Activated B cell treated with CpG ODN at 0.5 μM for 24 hours (primary cell): ENCODE results near the gene HSF2. TPM values are rescaled to one million over a fixed set of nuclear protein-coding genes. Genes with fewer than 3 reads are reported as not detected.

ENCODE experiments used
- ATAC-seq: fragments of 200-7000 bp; cut with Tn5 transposase; one replicate; pipeline ENCODE4 v1.10.0; 2021; ENCODE audit warnings: low read depth, mild to moderate bottlenecking, moderate library complexity
- CTCF ChIA-PET: fragments of 350-600 bp; sonication (Branson Sonifier 250); formaldehyde crosslinking; loops from one replicate; lab custom pipeline; 2021; ENCODE audit warnings: antibody characterized with exemption; lab: Charles Lee
- POLR2A ChIA-PET: fragments of 350-600 bp; sonication (Branson Sonifier 250); formaldehyde crosslinking; loops from one replicate; lab custom pipeline; 2021; ENCODE audit warnings: antibody characterized with exemption; lab: Charles Lee
- DNase-seq: peaks from one replicate; pipeline ENCODE4 v3.0.0; 2022
- H3K27ac Mint-ChIP-seq: one replicate; pipeline ENCODE4 v1.8.0; 2020; ENCODE audit warnings: mixed read lengths
- H3K27me3 Mint-ChIP-seq: one replicate; pipeline ENCODE4 v1.8.0; 2021; ENCODE audit warnings: mixed read lengths
- H3K36me3 Mint-ChIP-seq: one replicate; pipeline ENCODE4 v1.8.0; 2021; ENCODE audit warnings: low read depth, mixed read lengths
- H3K4me1 Mint-ChIP-seq: one replicate; pipeline ENCODE4 v1.8.0; 2021; ENCODE audit warnings: mixed read lengths
- H3K4me3 Mint-ChIP-seq: one replicate; pipeline ENCODE4 v1.8.0; 2020; ENCODE audit warnings: mild to moderate bottlenecking, mixed read lengths
- H3K9me3 Mint-ChIP-seq: one replicate; pipeline ENCODE4 v1.8.0; 2020; ENCODE audit warnings: mixed read lengths
- CTCF ChIP-seq: fragments of 200-600 bp; IDR thresholded peaks from one replicate; pipeline ENCODE4 v1.8.0; 2022; ENCODE audit warnings: antibody characterized with exemption, mild to moderate bottlenecking
- intact Hi-C: fragments of 100-400 bp; cut with micrococcal nuclease; formaldehyde crosslinking; loops from one replicate; pipeline ENCODE4 v1.15.1; 2024
- total RNA-seq: library from RNA; stranded (reverse); gene quantifications from 2 replicates; pipeline ENCODE4 v1.2.3, GENCODE V29; 2022

The HSF2 gene
- total RNA-seq, 1 donor from 2014 or later: 9.0 TPM

- no peaks in the 10 kb centered on the region for H3K4me1 Mint-ChIP-seq
- TF ChIP-seq CTCF: no peak
- H3K9me3 Mint-ChIP-seq: no peaks in the 10 kb centered on the region
- ATAC-seq: no peak
- H3K27me3 Mint-ChIP-seq: peaks cover 15% of the 10 kb centered on the region
- no peaks in the 10 kb centered on the region for H3K36me3 Mint-ChIP-seq
- H3K27ac Mint-ChIP-seq: no peak overlapping the region
- ChIA-PET POLR2A (no interaction called here), CTCF (no interaction called here)
- no peak overlapping the region for H3K4me3 Mint-ChIP-seq
- intact Hi-C loops: no loop called here
- no peak for DNase-seq
Observed at GRCh38 chr6:122389704-122390372, 9.6 kb upstream of the HSF2 start.

- DNase-seq (no peak), ATAC-seq (no peak)
- H3K4me1 Mint-ChIP-seq: no peaks in the 10 kb centered on the region
- H3K36me3 Mint-ChIP-seq: no peaks in the 10 kb centered on the region
- no peaks in the 10 kb centered on the region for H3K9me3 Mint-ChIP-seq
- H3K27me3 Mint-ChIP-seq: peaks cover 8% of the 10 kb centered on the region
- no peak for TF ChIP-seq CTCF
- CTCF ChIA-PET: interaction anchor here (1.1 kb wide), 1 partner anchor 138 kb away, joined by 3 read pairs; no protein-coding TSS in a partner anchor
- intact Hi-C loops: no loop called here
- no peak overlapping the region for H3K27ac Mint-ChIP-seq
- no peak overlapping the region for H3K4me3 Mint-ChIP-seq
- POLR2A ChIA-PET: no interaction called here
Observed at GRCh38 chr6:122392564-122393350, 6.7 kb upstream of the HSF2 start.

- H3K4me1 Mint-ChIP-seq: no peaks in the 10 kb centered on the region
- intact Hi-C loops: no loop called here
- ChIA-PET CTCF (interaction anchor here (1.1 kb wide), 1 partner anchor 137 kb away, joined by 3 read pairs; no protein-coding TSS in a partner anchor), POLR2A (no interaction called here)
- H3K27me3 Mint-ChIP-seq: peaks cover 6% of the 10 kb centered on the region
- no peaks in the 10 kb centered on the region for H3K9me3 Mint-ChIP-seq
- H3K36me3 Mint-ChIP-seq: no peaks in the 10 kb centered on the region
- no peak overlapping the region for H3K4me3 Mint-ChIP-seq
- ATAC-seq: no peak
- no peak for TF ChIP-seq CTCF
- no peak for DNase-seq
- H3K27ac Mint-ChIP-seq: no peak overlapping the region
Observed at GRCh38 chr6:122393351-122393896, 6.0 kb upstream of the HSF2 start.

- H3K27ac Mint-ChIP-seq: no peak overlapping the region
- no peaks in the 10 kb centered on the region for H3K36me3 Mint-ChIP-seq
Observed at GRCh38 chr6:122394016-122394415, 5.4 kb upstream of the HSF2 start.

More at GRCh38 chr6:122394016-122394415, 5.4 kb upstream of the HSF2 start:
- CTCF ChIA-PET: interaction anchor here (0.8 to 1.2 kb wide), 3 partner anchors 10 to 98 kb away, joined by 3 to 4 read pairs (median 4); no protein-coding TSS in a partner anchor
- ATAC-seq (no peak), DNase-seq (no peak)
- TF ChIP-seq CTCF: no peak
- intact Hi-C loops: no loop called here
- Mint-ChIP-seq H3K4me3 (no peak overlapping the region), H3K4me1 (peaks cover 2% of the 10 kb centered on the region), H3K9me3 (no peaks in the 10 kb centered on the region), H3K27me3 (peaks cover 4% of the 10 kb centered on the region)
- POLR2A ChIA-PET: no interaction called here
